Measurements from ENCODE around the gene PDCD1LG2. TPM values are rescaled to one million over a fixed set of nuclear protein-coding genes. Genes with fewer than 3 reads are reported as not detected.
A peak's percentile ranks its signal among the peaks of the same experiment; 100 is the strongest.

The PDCD1LG2 gene
- total RNA-seq, 2 experiments from 2014 or later: 4.1 to 4.8 TPM

GRCh38 chr9:5610491-5610890 is 100.2 kb downstream of the PDCD1LG2 start:
- DNase-seq: no peak
- POLR2A ChIA-PET: interaction anchor here (1.3 to 1.4 kb wide), 2 partner anchors 13 to 18 kb away, joined by 3 to 6 read pairs; partner anchors contain the start of gene RIC1
- Mint-ChIP-seq H3K36me3 (ENCODE audit: low read depth) (peaks cover 6% of the 10 kb centered on the region), H3K4me3 (no peak overlapping the region), H3K27ac (no peak overlapping the region), H3K9me3 (no peaks in the 10 kb centered on the region), H3K4me1 (peaks cover 27% of the 10 kb centered on the region), H3K27me3 (no peaks in the 10 kb centered on the region)
- CTCF ChIA-PET: interaction anchor here (4.1 kb wide), 1 partner anchor 10 kb away, joined by 23 read pairs; no protein-coding TSS in a partner anchor

GRCh38 chr9:5611321-5612184 is 101.2 kb downstream of the PDCD1LG2 start:
- Mint-ChIP-seq H3K9me3 (no peaks in the 10 kb centered on the region), H3K4me3 (no peak overlapping the region), H3K36me3 (ENCODE audit: low read depth) (peaks cover 9% of the 10 kb centered on the region), H3K4me1 (peaks cover 27% of the 10 kb centered on the region), H3K27me3 (no peaks in the 10 kb centered on the region), H3K27ac (no peak overlapping the region)
- CTCF ChIA-PET: interaction anchor here (0.8 to 4.1 kb wide), 4 partner anchors 11 to 274 kb away, joined by 3 to 23 read pairs (median 4); partner anchors contain the start of gene CD274
- POLR2A ChIA-PET: no interaction called here
- DNase-seq: no peak

- Mint-ChIP-seq H3K36me3 (ENCODE audit: low read depth) (peaks cover 9% of the 10 kb centered on the region), H3K4me3 (no peak overlapping the region), H3K9me3 (no peaks in the 10 kb centered on the region), H3K4me1 (peaks cover 28% of the 10 kb centered on the region), H3K27me3 (no peaks in the 10 kb centered on the region), H3K27ac (no peak overlapping the region)
- POLR2A ChIA-PET: no interaction called here
- DNase-seq: no peak
- CTCF ChIA-PET: interaction anchor here (0.8 to 4.1 kb wide), 4 partner anchors 12 to 274 kb away, joined by 3 to 23 read pairs (median 4); partner anchors contain the start of gene CD274
Measured at GRCh38 chr9:5612185-5612530, 101.8 kb downstream of the PDCD1LG2 start.

GRCh38 chr9:5614192-5614591 is 103.9 kb downstream of the PDCD1LG2 start:
- H3K27ac Mint-ChIP-seq: no peak overlapping the region
- H3K36me3 Mint-ChIP-seq (ENCODE audit: low read depth): peaks cover 21% of the 10 kb centered on the region
- H3K27me3 Mint-ChIP-seq: no peaks in the 10 kb centered on the region
- no peak overlapping the region for H3K4me3 Mint-ChIP-seq
- CTCF ChIA-PET: interaction anchor here (0.6 kb wide), 1 partner anchor 1053 kb away, joined by 3 read pairs; no protein-coding TSS in a partner anchor
- peaks cover 33% of the 10 kb centered on the region for H3K4me1 Mint-ChIP-seq
- POLR2A ChIA-PET: interaction anchor here (0.6 to 1.6 kb wide), 3 partner anchors 13 to 168 kb away, joined by 3 read pairs; no protein-coding TSS in a partner anchor
- DNase-seq: no peak
- H3K9me3 Mint-ChIP-seq: no peaks in the 10 kb centered on the region

- peaks cover 32% of the 10 kb centered on the region for H3K4me1 Mint-ChIP-seq
- no peak overlapping the region for H3K4me3 Mint-ChIP-seq
- no peak for DNase-seq
- H3K27me3 Mint-ChIP-seq: no peaks in the 10 kb centered on the region
- no peaks in the 10 kb centered on the region for H3K9me3 Mint-ChIP-seq
- H3K36me3 Mint-ChIP-seq (ENCODE audit: low read depth): peaks cover 22% of the 10 kb centered on the region
- ChIA-PET POLR2A (interaction anchor here (1.2 to 1.6 kb wide), 2 partner anchors 12 to 169 kb away, joined by 3 read pairs; no protein-coding TSS in a partner anchor), CTCF (interaction anchor here (0.6 kb wide), 1 partner anchor 1052 kb away, joined by 3 read pairs; no protein-coding TSS in a partner anchor)
- H3K27ac Mint-ChIP-seq: no peak overlapping the region
Measured at GRCh38 chr9:5614985-5615384, 104.7 kb downstream of the PDCD1LG2 start.

GRCh38 chr9:5617749-5618148 is 107.4 kb downstream of the PDCD1LG2 start:
- POLR2A ChIA-PET: no interaction called here
- Mint-ChIP-seq H3K9me3 (no peaks in the 10 kb centered on the region), H3K4me1 (peaks cover 27% of the 10 kb centered on the region), H3K36me3 (ENCODE audit: low read depth) (peaks cover 34% of the 10 kb centered on the region), H3K27ac (peak overlapping the region; percentile 2), H3K27me3 (no peaks in the 10 kb centered on the region), H3K4me3 (no peak overlapping the region)
- CTCF ChIA-PET: no interaction called here
- DNase-seq: no peak

- Mint-ChIP-seq H3K27ac (no peak overlapping the region), H3K4me1 (peaks cover 39% of the 10 kb centered on the region), H3K9me3 (no peaks in the 10 kb centered on the region), H3K4me3 (no peak overlapping the region), H3K27me3 (no peaks in the 10 kb centered on the region), H3K36me3 (ENCODE audit: low read depth) (peaks cover 35% of the 10 kb centered on the region)
- DNase-seq: no peak
- POLR2A ChIA-PET: interaction anchor here (0.7 kb wide), 1 partner anchor 793 kb away, joined by 3 read pairs; the partner anchor contains the start of gene UHRF2
- CTCF ChIA-PET: interaction anchor here (1.1 to 2.3 kb wide), 2 partner anchors 12 to 20 kb away, joined by 3 to 10 read pairs; no protein-coding TSS in a partner anchor
Measured at GRCh38 chr9:5620494-5620893, 110.2 kb downstream of the PDCD1LG2 start.

Other genes with a start within 250 kb of the PDCD1LG2 start
- gene RLN2, start 205.8 kb upstream of the PDCD1LG2 start, total RNA-seq: 1 to 10 TPM; 3.2 to 3.6 TPM
- 1 to 10 TPM; 2.0 to 2.2 TPM for gene RLN1, start 170.7 kb upstream of the PDCD1LG2 start, total RNA-seq
- 10 to 100 TPM; 32.0 TPM for gene PLGRKT, start 72.6 kb upstream of the PDCD1LG2 start, total RNA-seq
- gene CD274, start 60.0 kb upstream of the PDCD1LG2 start, total RNA-seq: 10 to 100 TPM; 12.4 to 12.6 TPM
- 10 to 100 TPM; 20.7 to 21.5 TPM for gene RIC1, start 118.6 kb downstream of the PDCD1LG2 start, total RNA-seq